GM13977 (cell line): Measurements from ENCODE around the gene KCNIP4.

Source experiments
- DNase-seq: peaks from one replicate; pipeline ENCODE4 v3.0.0; 2012; ENCODE audit warnings: low spot score
- in situ Hi-C: fragments of 300-500 bp; cut with MboI; formaldehyde crosslinking; loops from one replicate; pipeline ENCODE4 v1.12.0; 2022; ENCODE audit warnings: low sequenced_read_pairs, low pct_unique_long_range_greater_than_20kb, mixed read lengths, inconsistent platforms; ENCODE audit not compliant: unreplicated experiment
- TF ChIP-seq, protein P1 (sequence below): IDR thresholded peaks from 2 replicates; pipeline ENCODE4 v1.5.1; 2012; ENCODE audit warnings: mild to moderate bottlenecking, control low read depth; ENCODE audit not compliant: insufficient read depth; ENCODE audit errors: extremely low read depth, missing control alignments

The KCNIP4 gene

DNA sequence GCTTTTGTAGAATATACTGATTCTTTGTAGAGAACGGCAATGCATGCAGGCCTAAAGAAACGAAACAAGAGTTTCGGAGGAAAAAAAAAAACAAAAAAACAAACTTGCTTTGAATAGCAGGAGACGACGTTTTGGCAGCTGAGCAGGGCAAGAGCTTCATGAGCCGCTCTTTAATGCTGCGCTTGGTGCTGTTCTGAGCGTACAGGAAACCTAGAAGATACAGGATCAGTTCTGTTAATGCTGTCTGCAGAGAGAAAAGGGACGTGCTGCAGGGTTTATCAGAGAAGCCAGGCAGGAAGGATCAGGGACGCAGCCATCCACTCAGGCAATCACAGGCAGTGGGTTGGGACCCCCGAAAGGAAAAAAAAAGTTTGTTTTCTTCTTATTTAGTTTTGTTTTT lies 1066.1 kb downstream of the KCNIP4 start:
- in situ Hi-C loops: no loop called here
- TF ChIP-seq, protein P1, sequence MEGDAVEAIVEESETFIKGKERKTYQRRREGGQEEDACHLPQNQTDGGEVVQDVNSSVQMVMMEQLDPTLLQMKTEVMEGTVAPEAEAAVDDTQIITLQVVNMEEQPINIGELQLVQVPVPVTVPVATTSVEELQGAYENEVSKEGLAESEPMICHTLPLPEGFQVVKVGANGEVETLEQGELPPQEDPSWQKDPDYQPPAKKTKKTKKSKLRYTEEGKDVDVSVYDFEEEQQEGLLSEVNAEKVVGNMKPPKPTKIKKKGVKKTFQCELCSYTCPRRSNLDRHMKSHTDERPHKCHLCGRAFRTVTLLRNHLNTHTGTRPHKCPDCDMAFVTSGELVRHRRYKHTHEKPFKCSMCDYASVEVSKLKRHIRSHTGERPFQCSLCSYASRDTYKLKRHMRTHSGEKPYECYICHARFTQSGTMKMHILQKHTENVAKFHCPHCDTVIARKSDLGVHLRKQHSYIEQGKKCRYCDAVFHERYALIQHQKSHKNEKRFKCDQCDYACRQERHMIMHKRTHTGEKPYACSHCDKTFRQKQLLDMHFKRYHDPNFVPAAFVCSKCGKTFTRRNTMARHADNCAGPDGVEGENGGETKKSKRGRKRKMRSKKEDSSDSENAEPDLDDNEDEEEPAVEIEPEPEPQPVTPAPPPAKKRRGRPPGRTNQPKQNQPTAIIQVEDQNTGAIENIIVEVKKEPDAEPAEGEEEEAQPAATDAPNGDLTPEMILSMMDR: no peak
- no peak for DNase-seq

DNA sequence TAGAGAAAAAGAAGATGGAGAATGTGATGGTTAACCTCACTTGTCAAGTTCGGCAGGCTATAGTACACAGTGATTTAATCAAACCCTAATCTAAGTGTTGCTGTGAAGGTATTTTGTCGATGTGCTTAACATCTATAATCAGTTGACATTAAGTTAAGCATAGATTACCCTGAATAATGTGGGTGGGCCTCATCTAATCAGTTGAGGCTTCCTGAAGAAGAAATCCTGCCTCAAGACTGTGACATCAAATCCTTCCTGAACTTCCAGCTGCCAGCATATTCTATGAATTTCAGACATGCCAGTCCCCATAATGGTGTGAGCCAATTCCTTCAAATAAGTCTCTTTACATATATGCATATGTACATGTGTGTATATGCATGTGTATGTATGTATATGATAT lies 1066.9 kb downstream of the KCNIP4 start:
- TF ChIP-seq, protein P1: no peak
- in situ Hi-C loops: no loop called here
- no peak for DNase-seq

DNA sequence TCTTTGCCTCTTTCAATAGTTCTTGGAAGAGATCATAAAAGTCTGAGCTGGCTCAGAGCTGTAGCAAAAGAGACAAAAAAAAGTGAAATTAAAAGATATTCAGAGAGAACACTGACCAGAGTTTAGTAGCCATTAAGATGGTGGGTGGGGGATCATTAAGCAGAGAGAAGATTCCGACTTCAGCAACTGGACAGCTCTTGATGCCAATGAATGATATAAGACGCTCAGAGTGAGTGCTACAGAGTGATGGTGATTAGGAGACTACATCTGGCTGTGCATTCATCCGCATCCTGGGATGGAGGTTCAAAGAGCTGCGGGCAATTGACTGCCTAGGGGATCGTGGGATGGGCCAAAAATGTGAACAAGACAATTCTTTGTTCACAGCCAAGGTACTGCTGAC lies 1069.8 kb downstream of the KCNIP4 start:
- in situ Hi-C loops: no loop called here
- no peak for DNase-seq
- TF ChIP-seq, protein P1: no peak

DNA sequence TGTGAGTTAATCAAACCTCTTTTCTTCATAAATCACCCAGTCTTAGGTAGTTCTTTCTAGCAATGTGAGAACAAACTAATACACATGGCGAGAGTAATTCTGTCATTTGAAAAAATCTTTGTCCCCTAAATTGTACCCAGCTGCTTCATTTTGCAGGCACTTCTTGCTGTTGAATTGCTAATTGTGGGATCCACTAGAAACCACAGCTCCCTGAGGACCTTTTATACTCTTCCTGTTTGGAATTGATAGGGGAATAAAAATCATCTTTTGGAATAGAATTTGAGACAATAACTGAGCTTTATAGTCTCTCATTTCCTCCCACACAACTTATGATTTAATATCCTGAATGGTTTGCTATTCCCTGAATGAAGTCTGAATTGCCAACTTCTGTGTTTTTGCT lies 1078.1 kb downstream of the KCNIP4 start:
- in situ Hi-C loops: no loop called here
- TF ChIP-seq, protein P1: no peak
- DNase-seq: no peak

DNA sequence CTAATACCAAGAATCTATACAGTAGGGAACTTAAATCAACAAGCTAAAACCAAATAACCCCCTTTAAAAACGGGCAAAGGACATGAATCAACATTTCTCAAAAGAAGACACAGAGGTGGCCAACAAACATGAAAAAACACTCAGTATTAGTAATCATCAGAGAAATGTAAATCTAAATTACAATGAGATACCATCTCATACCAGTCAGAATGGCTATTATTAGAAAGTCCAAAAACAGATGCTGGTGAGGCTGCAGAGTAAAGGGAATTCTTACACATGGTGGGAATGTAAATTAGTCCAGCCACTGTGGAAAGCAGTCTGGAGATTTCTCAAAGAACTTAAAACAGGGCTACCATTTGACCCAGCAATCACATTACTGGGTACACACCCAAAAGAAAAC lies 1080.5 kb downstream of the KCNIP4 start:
- no peak for DNase-seq
- in situ Hi-C loops: no loop called here
- TF ChIP-seq, protein P1: no peak

DNA sequence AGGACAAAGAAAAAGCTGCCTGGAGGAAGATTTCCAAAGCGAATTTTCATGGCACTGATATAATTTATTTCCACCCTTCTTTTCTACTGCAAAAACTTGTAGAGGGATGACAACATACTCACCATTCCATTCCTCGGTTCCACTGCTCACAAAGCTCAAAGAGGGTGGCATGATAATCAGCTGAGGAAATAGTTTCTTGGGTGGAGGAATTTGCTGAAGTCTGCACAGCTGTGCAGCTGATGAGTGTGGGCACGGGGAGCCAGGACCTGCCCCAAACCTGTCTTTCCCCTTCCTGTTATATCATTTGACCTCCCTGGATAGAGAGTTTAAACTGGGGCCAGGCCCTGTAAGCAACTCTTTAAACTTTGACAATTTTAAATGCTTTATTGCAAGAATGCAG lies 1087.7 kb downstream of the KCNIP4 start:
- in situ Hi-C loops: no loop called here
- no peak for DNase-seq
- TF ChIP-seq, protein P1: no peak

DNA sequence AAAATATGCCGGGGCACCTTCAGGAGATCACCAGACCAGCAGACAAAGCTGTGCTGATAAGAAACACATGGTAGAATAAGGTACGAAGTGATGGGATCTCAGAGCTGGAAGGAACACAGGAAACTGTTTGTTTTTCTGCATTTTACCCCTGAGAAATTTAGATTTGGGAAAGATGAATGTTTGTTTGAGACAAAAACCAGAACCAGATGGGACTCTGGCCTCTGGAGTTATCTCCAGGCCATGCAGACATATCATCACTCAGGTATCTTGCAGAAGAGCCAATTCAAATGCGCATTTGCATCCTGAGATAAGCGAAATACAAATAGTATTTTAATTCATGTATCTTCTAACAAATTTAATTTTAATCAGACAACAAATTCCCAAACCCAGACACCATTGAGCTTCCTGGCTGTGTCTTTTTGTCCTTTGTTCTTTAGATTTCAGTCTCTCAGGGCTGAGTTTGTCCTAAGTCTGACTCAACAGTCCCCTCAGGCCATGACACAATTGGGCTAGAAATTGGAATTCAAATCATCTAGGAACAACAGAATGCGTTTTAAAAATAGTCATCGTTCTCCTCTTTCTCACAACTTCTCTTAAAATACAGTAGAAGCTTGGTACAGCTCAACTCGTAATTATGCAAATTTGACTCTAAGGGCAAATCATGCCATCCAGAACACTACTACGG lies 1089.3 kb downstream of the KCNIP4 start:
- DNase-seq: no peak
- in situ Hi-C loops: no loop called here
- TF ChIP-seq, protein P1: no peak
